Calu3 (cell line): Measurements from ENCODE around the gene DDN. TPM values are rescaled to one million over a fixed set of nuclear protein-coding genes. Genes with fewer than 3 reads are reported as not detected.

Experiments used
- BruUV-seq: library from RNA; stranded (reverse); fragments of 400-500 nt; replicated peaks from 2 replicates; lab custom pipeline; 2021; lab: Mats Ljungman, UMichigan
- CTCF ChIA-PET: fragments of 300-600 bp; sonication (Branson Sonifier 250); formaldehyde crosslinking; loops from one replicate; lab custom pipeline; 2022; ENCODE audit warnings: antibody characterized with exemption; lab: Charles Lee
- DNase-seq: peaks from one replicate; pipeline ENCODE4 v3.0.0; 2022
- H3K27ac Mint-ChIP-seq: one replicate; pipeline ENCODE4 v1.8.0; 2022; ENCODE audit warnings: mixed read lengths; ENCODE audit not compliant: unreplicated experiment
- H3K27me3 Mint-ChIP-seq: one replicate; pipeline ENCODE4 v1.8.0; 2022; ENCODE audit warnings: mixed read lengths; ENCODE audit not compliant: unreplicated experiment
- H3K36me3 Mint-ChIP-seq: one replicate; pipeline ENCODE4 v1.8.0; 2022; ENCODE audit warnings: mild to moderate bottlenecking, moderate library complexity, mixed read lengths; ENCODE audit not compliant: insufficient read depth, unreplicated experiment
- H3K4me1 Mint-ChIP-seq: one replicate; pipeline ENCODE4 v1.8.0; 2022; ENCODE audit warnings: mild to moderate bottlenecking, low read depth, mixed read lengths; ENCODE audit not compliant: unreplicated experiment
- H3K4me3 Mint-ChIP-seq: one replicate; pipeline ENCODE4 v1.8.0; 2022; ENCODE audit warnings: mild to moderate bottlenecking, low read depth, moderate library complexity, mixed read lengths; ENCODE audit not compliant: unreplicated experiment
- H3K9me3 Mint-ChIP-seq: one replicate; pipeline ENCODE4 v1.8.0; 2022; ENCODE audit warnings: low read depth, mixed read lengths; ENCODE audit not compliant: unreplicated experiment
- intact Hi-C: fragments of 100-400 bp; cut with micrococcal nuclease; formaldehyde crosslinking; loops from one replicate; pipeline ENCODE4 v1.10.0; 2022; ENCODE audit not compliant: unreplicated experiment
- total RNA-seq: library from RNA; stranded (reverse); gene quantifications from 2 replicates; pipeline ENCODE4 v1.2.3, GENCODE V29; 2022
- TF ChIP-seq, protein P1 (sequence below): fragments of 200-600 bp; IDR thresholded peaks from one replicate; pipeline ENCODE4 v1.8.0; 2022; ENCODE audit warnings: antibody characterized with exemption; ENCODE audit not compliant: unreplicated experiment

The DDN gene
- total RNA-seq, 1 experiment from 2014 or later = 0.21 TPM

DNA sequence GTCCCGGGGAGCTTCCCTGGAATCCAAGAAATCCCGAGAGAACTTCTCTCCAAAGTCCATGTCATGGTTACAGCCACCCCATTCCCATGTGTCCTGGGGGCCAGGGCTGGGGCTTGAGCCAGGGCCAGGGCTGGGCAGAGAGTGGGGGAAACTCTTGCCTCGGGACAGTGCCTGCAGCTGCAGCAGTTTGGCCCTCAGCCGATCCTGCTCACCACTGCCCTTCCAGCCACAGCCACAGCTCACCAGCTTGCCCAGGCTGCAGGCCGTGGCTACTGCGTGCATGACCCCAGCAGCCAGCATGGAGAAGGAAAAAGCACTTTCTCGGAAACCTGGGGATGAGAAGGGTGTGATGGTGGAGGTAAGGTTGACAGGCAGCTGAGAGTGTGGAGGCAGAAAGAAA lies 31.2 kb downstream of the DDN start:
- Mint-ChIP-seq H3K27ac (no peak overlapping the region), H3K9me3 (no peaks in the 10 kb centered on the region), H3K4me1 (peaks cover 18% of the 10 kb centered on the region), H3K36me3 (no peaks in the 10 kb centered on the region), H3K4me3 (no peak overlapping the region), H3K27me3 (peaks cover 65% of the 10 kb centered on the region)
- no peak for DNase-seq
- CTCF ChIA-PET = no interaction called here
- no TSS peak for BruUV-seq
- intact Hi-C loops = no loop called here
- TF ChIP-seq, protein P1, sequence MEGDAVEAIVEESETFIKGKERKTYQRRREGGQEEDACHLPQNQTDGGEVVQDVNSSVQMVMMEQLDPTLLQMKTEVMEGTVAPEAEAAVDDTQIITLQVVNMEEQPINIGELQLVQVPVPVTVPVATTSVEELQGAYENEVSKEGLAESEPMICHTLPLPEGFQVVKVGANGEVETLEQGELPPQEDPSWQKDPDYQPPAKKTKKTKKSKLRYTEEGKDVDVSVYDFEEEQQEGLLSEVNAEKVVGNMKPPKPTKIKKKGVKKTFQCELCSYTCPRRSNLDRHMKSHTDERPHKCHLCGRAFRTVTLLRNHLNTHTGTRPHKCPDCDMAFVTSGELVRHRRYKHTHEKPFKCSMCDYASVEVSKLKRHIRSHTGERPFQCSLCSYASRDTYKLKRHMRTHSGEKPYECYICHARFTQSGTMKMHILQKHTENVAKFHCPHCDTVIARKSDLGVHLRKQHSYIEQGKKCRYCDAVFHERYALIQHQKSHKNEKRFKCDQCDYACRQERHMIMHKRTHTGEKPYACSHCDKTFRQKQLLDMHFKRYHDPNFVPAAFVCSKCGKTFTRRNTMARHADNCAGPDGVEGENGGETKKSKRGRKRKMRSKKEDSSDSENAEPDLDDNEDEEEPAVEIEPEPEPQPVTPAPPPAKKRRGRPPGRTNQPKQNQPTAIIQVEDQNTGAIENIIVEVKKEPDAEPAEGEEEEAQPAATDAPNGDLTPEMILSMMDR = no peak

DNA sequence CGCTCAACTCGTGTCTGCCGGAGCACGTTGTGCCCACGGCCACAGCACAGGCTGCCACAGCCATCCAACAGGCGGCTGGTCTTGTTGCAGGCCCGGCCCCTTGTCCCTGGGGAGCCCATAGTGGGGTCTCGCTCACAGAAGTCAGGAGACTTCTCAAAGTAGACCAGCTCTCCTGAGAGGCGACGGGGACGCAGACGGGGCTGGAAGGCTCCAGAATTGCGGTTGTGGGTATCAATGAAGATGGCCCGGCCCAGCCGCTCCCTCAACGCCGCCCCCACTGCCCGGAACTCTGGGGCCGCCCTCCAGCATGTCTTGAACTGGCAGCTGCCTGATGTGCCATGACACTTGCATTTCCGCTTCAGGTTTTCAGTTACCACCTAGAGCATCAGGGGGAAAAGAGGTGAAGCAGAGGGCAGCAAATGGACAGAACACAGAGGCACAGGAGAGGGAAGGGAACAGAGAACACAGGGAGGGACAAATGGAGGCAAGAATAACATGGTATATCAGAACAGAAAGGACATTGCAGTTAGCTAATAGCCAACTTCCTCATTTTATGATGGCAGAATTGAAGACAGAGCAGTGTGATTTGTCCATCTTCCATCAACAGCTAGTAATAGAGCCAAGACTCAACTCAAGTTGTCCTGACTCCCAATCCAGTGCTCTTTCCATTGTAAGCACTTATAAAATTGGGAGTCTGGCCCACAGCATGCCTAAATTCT lies 32.8 kb downstream of the DDN start:
- no peaks in the 10 kb centered on the region for H3K9me3 Mint-ChIP-seq
- H3K4me3 Mint-ChIP-seq = no peak overlapping the region
- no peak for DNase-seq
- intact Hi-C loops = no loop called here
- H3K27me3 Mint-ChIP-seq = peaks cover 48% of the 10 kb centered on the region
- H3K36me3 Mint-ChIP-seq = no peaks in the 10 kb centered on the region
- CTCF ChIA-PET = no interaction called here
- no peak overlapping the region for H3K27ac Mint-ChIP-seq
- BruUV-seq = no TSS peak
- H3K4me1 Mint-ChIP-seq = peaks cover 14% of the 10 kb centered on the region
- TF ChIP-seq, protein P1 = no peak

DNA sequence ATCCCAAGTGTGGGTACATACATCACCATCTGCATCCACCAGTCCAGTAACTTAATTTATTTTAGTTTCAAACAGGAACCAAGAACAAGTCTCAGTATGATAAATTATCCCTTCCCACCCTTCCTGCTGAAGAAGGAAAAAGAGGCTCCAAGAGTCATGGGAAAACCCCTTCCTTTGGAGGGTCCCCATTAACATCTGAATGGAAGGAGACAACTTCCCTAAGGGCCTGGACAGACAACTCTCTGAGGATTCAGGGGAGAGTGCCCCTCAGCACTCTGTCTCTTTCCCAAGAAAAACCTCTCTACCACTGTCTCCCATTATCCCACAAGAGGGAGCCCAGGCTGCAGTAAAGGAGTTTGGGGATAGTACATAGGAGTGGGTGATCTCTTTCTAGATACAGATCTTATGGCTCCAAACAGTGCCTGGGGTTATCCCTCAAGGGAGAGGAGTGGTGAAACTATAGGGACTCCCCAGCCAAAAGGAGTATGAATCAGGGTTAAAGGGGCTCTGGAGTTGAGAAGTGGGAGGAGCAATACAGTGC lies 33.8 kb downstream of the DDN start:
- CTCF ChIA-PET = no interaction called here
- no TSS peak for BruUV-seq
- Mint-ChIP-seq H3K9me3 (no peaks in the 10 kb centered on the region), H3K4me3 (no peak overlapping the region), H3K36me3 (no peaks in the 10 kb centered on the region), H3K27ac (no peak overlapping the region), H3K4me1 (peaks cover 8% of the 10 kb centered on the region), H3K27me3 (peaks cover 39% of the 10 kb centered on the region)
- intact Hi-C loops = no loop called here
- TF ChIP-seq, protein P1 = no peak
- no peak for DNase-seq

DNA sequence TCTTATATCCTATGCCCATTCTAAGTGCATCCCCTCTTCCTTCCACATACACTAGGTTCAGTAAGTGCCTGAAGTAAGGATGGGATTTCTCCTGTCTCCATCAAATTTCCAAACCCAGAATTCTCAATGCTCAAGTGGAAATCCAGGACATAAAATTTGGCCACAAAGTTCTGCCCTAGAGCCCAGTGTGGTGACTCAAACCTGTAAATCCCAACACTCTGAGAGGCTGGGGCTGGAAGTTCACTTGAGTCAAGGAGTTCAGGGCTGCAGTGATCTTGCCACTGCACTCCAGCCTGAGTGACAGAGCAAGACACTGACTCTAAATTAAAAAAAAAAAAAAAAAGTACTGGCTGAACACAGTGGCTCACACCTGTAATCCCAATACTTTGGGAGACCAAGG lies 37.4 kb downstream of the DDN start:
- no peak for DNase-seq
- CTCF ChIA-PET = interaction anchor here (0.7 kb wide), 1 partner anchor 11 kb away, joined by 5 read pairs; no protein-coding TSS in a partner anchor
- no TSS peak for BruUV-seq
- H3K4me3 Mint-ChIP-seq = no peak overlapping the region
- TF ChIP-seq, protein P1 = no peak
- H3K27ac Mint-ChIP-seq = no peak overlapping the region
- peaks cover 8% of the 10 kb centered on the region for H3K4me1 Mint-ChIP-seq
- intact Hi-C loops = no loop called here
- peaks cover 17% of the 10 kb centered on the region for H3K27me3 Mint-ChIP-seq
- H3K36me3 Mint-ChIP-seq = peaks cover 10% of the 10 kb centered on the region
- H3K9me3 Mint-ChIP-seq = no peaks in the 10 kb centered on the region
